Spleen (tissue), 7 donors: ENCODE results near the gene HOXD13.

Source experiments
- CTCF ChIP-seq, 11 experiments: fragments of 200-600 bp in 7 of 11; fragments of 450-650 bp in 4 of 11; sonication (generic) in 4 of 11; IDR thresholded peaks in 8 of 11; conservative IDR thresholded peaks in 3 of 11; 1 replicate in 7 of 11; 2 replicates in 4 of 11; pipeline versions ENCODE4 v1.4.0 to v1.8.0; 2016 to 2021; ENCODE audit warnings: antibody characterized with exemption in 11 of 11, inconsistent platforms in 4 of 11, mild to moderate bottlenecking in 1 of 11
- POLR2A ChIP-seq, 3 donors: fragments of 450-650 bp; IDR thresholded peaks; one replicate each; pipeline ENCODE4 v1.5.1; 2017; ENCODE audit warnings: antibody characterized with exemption in 3 of 3, mild to moderate bottlenecking in 1 of 3
- POLR2AphosphoS5 ChIP-seq, 3 donors: sonication (generic); formaldehyde crosslinking; IDR thresholded peaks; one replicate each; pipeline ENCODE4 v1.5.1; 2017; ENCODE audit warnings: antibody characterized with exemption in 3 of 3
- donor health status: DM: no; HTN: no; CAD: no; lungs with moderate emphysema.
- donor health status: DM: no; HTN: no; CAD: no.
- donor health status: DM: no; HTN: no; CAD: no.

GRCh38 chr2:176103742-176104315 is 11.3 kb downstream of the HOXD13 start:
- TF ChIP-seq CTCF (IDR thresholded peaks at IDR 0.05 in 8 of 11, conservative IDR thresholded peaks at IDR 0.05 in 3 of 11): no peak
- no peak for TF ChIP-seq POLR2AphosphoS5 (IDR thresholded peaks at IDR 0.05)
- no peak for TF ChIP-seq POLR2A (IDR thresholded peaks at IDR 0.05)
